ENCODE measurements around the gene CFAP68.
"Not testable (repeated sequence)": the region's sequence is repeated elsewhere in the genome, so short reads cannot be mapped to it uniquely, and the experiment has no call there.

CFAP68 gene

GRCh38 chr11:111916768-111917167, 37.4 kb downstream of the CFAP68 start:
- in situ Hi-C loops (cut with MboI; ENCODE audit: low sequenced_read_pairs) = no loop called here

GRCh38 chr11:111917312-111917711, 38.0 kb downstream of the CFAP68 start:
- in situ Hi-C loops (cut with MboI; ENCODE audit: low sequenced_read_pairs) = no loop called here

DNA sequence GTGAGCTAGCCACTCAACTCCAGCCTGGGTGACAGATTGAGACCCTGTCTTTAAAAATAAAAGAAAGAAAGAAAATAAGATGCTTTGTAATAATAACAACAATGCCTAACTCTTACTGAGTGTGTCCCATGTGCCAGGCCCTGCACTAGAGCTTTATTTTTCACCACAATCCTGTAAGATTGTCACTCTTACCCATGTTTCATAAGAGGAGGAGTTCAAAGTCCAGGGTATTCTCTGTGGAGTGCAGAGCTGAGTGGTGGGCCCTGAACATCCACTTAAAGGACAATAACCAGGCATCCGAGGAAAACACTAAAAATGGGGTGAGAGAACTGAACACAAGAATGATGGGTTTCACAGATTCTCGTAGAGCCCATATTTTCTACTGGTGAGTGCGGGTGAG, 38.4 kb downstream of the CFAP68 start:
- in situ Hi-C loops (cut with MboI; ENCODE audit: low sequenced_read_pairs) = no loop called here

GRCh38 chr11:111918390-111919256, 39.3 kb downstream of the CFAP68 start, which contains the start of gene C11orf52:
TSS of gene C11orf52 (plus strand) at chr11:111918913. CDS start at chr11:111918973, 60 bp downstream.
- in situ Hi-C loops (cut with MboI; ENCODE audit: low sequenced_read_pairs) = no loop called here

DNA sequence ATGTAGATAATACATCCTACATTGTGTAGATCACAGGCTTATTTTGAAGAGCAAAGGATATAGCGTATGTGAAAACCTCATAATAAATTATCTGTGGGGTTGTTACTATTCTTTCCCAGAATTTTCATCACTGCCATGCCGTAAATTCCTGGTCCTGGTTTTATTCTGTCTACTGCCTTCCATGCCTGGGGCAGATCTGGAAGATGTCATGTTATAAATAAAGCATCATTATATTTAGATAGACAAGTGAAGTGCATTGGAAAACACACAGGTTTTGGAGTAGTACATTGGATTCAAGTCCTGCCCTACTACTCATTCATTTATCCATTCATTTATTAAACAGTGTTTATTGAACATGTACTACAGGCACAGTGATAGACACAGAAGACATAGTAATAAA, 41.6 kb downstream of the CFAP68 start:
- in situ Hi-C loops (cut with MboI; ENCODE audit: low sequenced_read_pairs) = no loop called here

- in situ Hi-C loops (cut with MboI; ENCODE audit: low sequenced_read_pairs) = no loop called here
Measured at GRCh38 chr11:111921541-111922230, 42.3 kb downstream of the CFAP68 start.

- in situ Hi-C loops (cut with MboI; ENCODE audit: low sequenced_read_pairs) = no loop called here
Measured at GRCh38 chr11:111922803-111923202, 43.5 kb downstream of the CFAP68 start.

DNA sequence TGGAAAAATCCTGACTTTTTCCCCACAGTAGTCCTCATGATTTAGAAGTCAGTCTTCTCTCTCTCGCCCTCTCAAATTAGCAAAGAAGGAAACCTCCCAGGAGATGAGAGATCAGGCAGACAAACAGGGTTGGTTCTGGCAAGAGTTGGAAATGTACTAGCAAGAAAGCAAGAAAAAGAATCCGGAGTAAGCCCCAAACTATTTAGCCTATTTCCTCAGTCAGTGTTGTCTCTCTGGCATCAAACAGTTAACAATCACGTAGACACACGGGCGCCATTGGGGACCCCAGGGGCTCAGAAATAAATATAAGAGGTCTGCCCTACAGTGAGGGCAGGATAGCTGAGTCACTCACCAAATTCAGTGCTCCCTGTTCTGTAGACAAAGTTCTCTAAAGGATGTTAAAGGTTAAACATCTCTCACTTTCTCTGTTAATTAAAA, 44.0 kb downstream of the CFAP68 start:
- in situ Hi-C loops (cut with MboI; ENCODE audit: low sequenced_read_pairs) = no loop called here

DNA sequence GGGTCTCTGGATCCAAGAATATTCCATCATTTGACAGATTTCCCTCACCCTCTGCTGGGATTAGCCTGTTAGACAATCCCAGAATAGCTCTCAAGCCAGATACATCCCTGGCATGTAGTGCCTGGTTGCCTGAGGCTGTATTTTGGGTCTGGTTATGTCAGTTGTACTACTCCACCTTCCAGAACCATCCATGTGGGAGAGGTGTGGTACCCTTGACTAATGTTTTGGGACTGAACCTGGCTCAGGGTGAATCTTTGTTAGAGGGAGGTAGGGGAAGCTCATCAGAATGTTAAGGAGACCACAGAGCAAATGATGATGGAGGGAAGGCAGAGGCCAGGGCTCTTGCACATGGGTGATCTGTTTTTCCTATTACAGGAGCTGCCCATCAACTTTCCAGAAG, 44.6 kb downstream of the CFAP68 start:
- in situ Hi-C loops (cut with MboI; ENCODE audit: low sequenced_read_pairs) = no loop called here

DNA sequence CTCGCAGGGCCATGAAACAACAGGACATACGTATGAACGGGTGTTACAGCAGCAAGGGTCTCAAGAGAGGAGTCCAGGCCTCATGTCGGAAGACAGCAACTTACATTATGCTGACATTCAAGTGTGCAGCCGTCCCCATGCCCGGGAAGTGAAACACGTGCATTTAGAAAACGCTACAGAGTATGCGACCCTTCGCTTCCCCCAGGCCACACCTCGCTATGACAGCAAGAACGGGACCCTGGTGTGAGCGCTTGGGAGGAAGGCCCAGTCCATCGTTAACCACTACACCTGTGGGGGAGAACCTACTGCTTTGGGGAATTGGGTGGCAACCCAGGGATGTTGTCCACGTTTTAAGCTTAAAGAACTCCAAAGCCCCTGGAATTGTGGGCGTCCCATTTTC, 46.6 kb downstream of the CFAP68 start:
- in situ Hi-C loops (cut with MboI; ENCODE audit: low sequenced_read_pairs) = no loop called here

DNA sequence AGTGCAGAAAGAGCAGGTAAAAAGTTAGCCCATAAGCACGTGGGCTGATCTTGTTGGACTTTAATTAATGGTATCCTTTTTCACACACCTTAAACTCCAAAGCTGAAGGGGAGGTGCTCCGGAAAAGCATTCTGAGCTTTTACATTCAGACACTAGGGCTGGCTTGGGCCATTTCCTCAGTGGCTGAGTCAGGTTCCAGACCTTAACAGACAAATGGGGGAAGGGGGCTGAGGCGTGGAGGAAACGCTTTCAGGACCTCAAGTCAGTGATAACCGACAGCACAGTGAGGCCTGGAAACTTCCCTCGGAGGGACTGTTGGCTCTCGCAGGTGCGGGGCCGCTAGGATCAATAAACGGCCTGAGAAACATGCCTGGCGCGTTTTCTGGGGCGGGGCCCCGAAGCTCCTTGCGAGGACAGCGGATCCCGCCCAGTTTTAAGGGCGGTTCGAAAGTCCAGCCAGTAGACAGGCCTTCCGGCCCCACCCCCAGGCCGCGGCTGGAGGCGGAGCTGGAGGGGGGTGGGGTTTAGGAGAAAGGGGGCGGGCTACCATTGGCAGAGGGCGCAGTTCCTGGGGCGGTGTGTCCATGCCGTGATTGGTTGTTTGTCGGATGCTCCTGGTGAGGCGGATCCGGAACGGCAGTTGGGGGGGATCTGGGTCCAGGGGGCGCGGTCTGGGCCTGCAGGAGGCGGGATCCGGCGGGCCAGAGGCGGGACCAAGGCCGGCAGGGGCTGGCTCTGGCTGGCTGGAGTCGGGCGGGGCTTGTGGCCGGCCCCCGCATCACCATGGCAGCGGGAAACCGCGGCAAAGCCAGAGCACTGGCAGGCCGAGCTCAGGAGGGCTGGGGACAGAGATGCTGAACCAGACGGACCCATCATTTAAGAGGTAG, 47.4 kb downstream of the CFAP68 start:
- in situ Hi-C loops (cut with MboI; ENCODE audit: low sequenced_read_pairs) = no loop called here

DNA sequence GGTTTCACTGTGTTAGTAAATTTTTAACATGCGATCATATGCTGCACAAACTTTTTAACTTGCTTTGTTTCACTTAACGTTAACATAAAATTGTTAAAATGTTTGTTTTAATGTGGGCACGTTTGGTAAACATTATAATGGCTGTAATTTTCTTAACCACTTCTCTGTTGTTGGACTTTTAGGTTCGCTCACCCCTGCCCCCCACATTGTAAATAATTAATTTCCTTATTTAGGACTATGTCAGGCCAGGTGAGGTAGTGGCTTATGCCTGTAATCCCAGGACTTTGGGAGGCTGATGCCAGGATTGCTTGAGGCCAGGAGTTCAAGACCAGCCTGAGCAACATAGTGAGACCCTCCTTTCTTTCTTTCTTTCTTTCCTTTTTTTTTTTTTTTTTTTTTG, 51.1 kb downstream of the CFAP68 start:
- in situ Hi-C loops (cut with MboI; ENCODE audit: low sequenced_read_pairs) = no loop called here

DNA sequence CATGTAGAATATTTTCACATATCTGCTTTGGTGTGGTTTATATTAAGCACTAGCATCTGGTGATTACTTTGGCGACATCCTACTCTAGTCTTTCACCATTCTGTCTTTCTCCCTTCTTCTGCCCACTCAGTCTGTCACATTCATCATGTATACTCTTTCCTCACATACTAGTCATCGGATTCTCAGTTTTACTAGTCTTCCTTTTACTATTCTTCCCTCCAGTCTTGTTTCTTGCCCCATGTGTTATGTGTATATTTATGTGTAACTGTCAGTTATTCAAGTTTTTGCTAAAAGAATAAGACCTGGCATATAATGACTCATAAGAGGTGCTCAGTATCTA, 53.2 kb downstream of the CFAP68 start:
- in situ Hi-C loops (cut with MboI; ENCODE audit: low sequenced_read_pairs) = no loop called here

- in situ Hi-C loops (cut with MboI; ENCODE audit: low sequenced_read_pairs) = not testable (repeated sequence)
Measured at GRCh38 chr11:111933176-111933575, 53.8 kb downstream of the CFAP68 start.

DNA sequence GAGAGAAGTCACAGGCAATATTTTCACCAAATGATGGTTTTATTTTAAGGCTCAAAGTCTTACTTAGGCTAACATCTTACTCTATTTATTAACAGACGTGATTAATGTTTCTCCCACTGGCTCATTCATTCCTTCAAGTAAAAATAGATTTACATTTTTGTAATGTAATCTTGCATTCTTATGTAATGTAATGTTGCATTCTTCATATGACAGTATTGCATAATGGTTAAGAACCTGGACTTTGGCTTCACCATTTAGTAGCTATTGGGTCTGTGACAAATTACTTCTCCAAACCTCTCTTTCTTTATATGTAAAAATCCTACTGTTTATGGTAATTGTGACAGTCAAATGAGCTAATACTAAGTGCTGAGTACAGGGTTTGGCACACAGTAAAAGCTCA, 54.5 kb downstream of the CFAP68 start:
- in situ Hi-C loops (cut with MboI; ENCODE audit: low sequenced_read_pairs) = no loop called here

- in situ Hi-C loops (cut with MboI; ENCODE audit: low sequenced_read_pairs) = no loop called here
Measured at GRCh38 chr11:111934306-111934705, 55.0 kb downstream of the CFAP68 start.

Measured in HL-60/S4 (cell line).